HG02943 (cell line): Measurements from ENCODE around the gene STAT1.
"Not testable (repeated sequence)": the region's sequence is repeated elsewhere in the genome, so short reads cannot be mapped to it uniquely, and the experiment has no call there.

Source experiments
- ATAC-seq: cut with Tn5 transposase; IDR thresholded peaks from one replicate; pipeline ENCODE4 v1.9.1; 2021; ENCODE audit warnings: mild to moderate bottlenecking, low read depth, moderate library complexity; ENCODE audit not compliant: unreplicated experiment

STAT1 gene

GRCh38 chr2:191009541-191010374 lies 4.2 kb downstream of the STAT1 start:
- no peak for ATAC-seq

GRCh38 chr2:191008286-191008685 lies 5.7 kb downstream of the STAT1 start:
- no peak for ATAC-seq

- no peak for ATAC-seq
These were observed 6.8 kb downstream of the STAT1 start for GRCh38 chr2:191006997-191007783.

DNA sequence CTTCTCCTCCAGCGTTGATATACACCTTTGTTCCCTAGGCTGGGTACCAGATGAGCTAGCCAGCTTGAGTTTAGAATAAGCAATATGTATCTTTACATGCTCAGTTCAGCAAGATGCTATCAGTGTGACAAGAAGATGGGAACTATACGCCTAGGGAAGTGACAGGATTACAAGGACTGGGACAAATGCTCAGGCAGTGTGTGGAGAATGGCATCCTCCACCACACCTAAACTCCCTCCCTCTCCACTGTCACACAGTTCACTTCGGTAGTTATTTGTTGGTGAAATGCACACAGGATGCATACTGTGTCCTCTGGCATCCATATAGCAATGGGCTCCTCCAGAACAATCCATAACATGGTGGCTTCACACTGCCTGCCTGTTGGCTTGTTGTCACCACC lies 7.7 kb downstream of the STAT1 start:
- ATAC-seq: no peak

GRCh38 chr2:191003405-191004309 lies 10.3 kb downstream of the STAT1 start:
- no peak for ATAC-seq

DNA sequence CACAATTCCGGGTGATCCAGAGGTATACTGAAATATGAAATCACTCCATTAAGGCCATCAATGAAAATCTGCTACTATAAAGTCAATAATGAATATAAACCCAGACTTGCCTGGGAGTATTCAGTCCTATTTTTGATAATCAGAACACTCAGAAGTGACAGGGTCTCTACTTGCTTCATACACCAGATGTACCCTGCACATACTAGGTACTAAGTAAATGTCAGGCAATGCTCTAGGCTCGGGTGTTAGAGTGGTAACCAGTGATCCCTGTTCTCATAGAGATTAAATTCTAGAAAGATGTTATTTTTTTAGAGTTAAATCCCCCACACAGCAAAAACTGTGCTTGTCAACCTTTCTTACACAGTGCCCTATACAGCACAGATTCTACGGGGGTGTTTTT lies 12.3 kb downstream of the STAT1 start:
- ATAC-seq: no peak

- ATAC-seq: no peak
These were observed 12.9 kb downstream of the STAT1 start for GRCh38 chr2:191001032-191001431.

DNA sequence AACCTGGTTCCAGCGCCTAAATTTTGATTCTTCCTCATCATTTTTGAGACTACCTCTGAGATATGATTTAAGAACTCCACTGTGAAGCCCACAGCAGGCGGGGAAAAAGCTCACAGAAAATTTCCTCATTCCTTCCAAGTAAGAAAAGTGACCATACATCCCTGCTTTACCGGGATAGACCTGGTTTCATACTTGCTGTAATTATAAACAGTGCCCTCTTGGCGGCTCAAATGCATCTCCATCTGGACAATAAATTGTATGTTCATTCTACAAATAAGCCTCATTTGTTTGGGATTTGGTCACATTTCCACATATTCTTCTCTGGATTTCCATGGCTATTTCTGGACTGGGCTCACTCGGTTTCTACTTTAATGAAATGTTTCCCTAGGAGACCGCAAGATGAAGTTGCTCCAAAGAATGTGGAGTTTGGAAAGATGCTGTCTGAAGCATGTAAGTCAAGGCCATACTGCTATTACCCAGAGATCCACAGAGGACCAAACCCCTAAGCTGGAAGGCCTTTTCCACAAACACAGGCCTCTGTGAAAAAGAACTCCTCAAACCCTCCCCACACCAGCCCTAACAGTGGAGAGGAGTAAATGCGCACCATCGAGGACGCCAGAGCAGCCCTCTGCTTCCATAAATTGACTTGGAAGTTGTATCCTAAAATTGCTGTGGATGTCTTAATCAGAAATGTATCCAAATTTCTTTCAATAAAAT lies 13.9 kb downstream of the STAT1 start:
- no peak for ATAC-seq

- ATAC-seq: no peak
These were observed 14.9 kb downstream of the STAT1 start for GRCh38 chr2:190999058-190999457.

DNA sequence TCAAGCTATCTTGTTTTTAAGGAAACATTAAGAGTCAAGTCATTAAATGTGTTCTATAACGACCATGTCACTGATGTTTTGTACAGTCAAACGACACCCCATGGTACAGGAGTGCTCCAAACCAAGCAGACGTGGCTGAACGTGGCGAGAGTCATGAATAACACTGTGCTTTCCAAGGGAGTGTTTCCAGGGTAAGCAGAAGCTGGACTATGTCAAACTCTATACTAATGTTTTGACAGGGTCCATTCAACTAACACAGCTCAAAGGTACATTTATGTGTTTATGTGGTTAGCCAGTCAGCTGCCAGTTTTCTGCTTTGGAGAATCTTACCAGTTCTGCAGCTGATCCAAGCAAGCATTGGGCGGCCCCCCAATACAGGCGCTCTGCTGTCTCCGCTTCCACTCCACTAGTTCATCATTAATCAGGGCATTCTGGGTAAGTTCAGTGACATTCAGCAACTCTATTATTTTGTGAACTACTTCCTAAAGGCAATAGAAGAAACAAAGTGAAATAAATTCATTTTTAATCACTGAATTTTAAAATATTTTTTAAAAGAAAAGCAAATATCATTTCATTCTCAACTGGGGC lies 16.4 kb downstream of the STAT1 start:
- no peak for ATAC-seq

- ATAC-seq: no peak
These were observed 17.0 kb downstream of the STAT1 start for GRCh38 chr2:190996947-190997346.

DNA sequence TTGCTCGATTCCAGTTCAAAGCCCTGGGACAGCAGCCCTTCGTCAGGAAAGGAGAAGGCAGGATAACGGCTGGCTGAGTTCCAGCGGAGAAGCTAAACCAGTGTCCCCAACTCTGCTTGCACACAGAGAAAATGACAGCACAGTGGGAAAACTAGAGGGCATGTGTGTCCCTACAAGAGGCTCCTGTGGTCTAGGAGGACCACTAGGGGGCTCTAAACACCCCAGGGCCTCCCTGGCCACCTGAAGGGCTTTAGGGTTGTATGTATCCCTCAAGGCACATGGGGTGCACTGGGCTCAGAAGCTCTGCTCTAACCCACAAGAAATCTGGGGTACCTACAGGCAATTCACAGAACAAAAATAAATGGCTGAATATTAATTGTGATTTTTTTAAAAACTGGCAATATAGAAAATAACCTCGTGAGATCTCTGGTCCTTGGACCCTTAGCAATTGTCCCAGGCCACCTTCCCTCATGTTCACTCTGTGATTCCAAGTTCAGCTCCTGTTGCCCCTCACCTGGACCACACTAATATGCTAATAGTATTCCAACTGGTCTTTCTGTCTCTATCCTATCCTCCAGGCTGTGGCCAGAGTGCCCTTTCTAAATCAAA lies 17.5 kb downstream of the STAT1 start:
- no peak for ATAC-seq

GRCh38 chr2:190995315-190995714 lies 18.7 kb downstream of the STAT1 start:
- not testable (repeated sequence) for ATAC-seq

DNA sequence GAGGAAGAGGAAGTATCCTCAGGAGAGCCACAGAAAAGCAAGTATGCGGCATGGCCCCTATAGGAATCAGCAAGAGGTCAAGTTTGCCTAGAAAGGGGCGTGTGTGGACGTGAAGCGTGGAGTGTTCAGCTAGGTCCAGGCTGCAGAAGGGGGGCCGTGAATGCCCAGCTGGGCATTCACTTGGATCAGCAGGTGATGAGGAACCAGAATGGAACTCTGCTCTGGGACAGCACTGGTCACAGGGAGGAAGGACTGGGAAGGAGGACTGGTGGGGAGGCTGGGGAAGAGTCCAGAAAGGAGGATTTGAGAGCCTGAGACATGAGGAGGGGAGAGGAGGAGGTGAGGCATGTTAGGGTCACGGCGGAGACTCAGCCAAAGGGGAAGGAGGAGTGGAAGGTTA lies 19.8 kb downstream of the STAT1 start:
- ATAC-seq: no peak

DNA sequence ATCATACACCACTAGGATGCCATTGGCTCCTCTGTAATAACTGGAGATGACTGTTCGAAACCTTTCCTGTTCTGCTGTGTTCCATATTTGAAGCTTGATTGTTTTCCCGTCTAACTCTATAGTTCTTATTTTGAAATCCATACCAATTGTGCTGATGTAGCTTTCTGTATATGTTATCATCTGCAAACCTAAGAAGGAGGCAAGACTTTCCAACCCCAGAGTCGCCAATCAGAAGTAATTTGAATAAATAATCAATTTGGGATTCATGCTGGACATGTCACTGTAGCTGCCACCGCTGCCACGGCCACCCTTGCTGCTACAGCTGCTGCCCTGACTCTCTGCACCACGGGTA lies 20.7 kb downstream of the STAT1 start:
- ATAC-seq: no peak

GRCh38 chr2:190990132-190990531 lies 23.8 kb downstream of the STAT1 start:
- ATAC-seq: no peak

GRCh38 chr2:190988910-190989309 lies 25.1 kb downstream of the STAT1 start:
- no peak for ATAC-seq

GRCh38 chr2:190987938-190988337 lies 26.0 kb downstream of the STAT1 start:
- ATAC-seq: no peak

- no peak for ATAC-seq
These were observed 26.9 kb downstream of the STAT1 start for GRCh38 chr2:190987116-190987515.
